HG03175 (cell line): ENCODE measurements around the gene DNAH14.

Source experiments
- ATAC-seq: cut with Tn5 transposase; IDR thresholded peaks from one replicate; pipeline ENCODE4 v1.9.1; 2021; ENCODE audit warnings: mild to moderate bottlenecking, moderate library complexity; ENCODE audit not compliant: unreplicated experiment

The DNAH14 gene

DNA sequence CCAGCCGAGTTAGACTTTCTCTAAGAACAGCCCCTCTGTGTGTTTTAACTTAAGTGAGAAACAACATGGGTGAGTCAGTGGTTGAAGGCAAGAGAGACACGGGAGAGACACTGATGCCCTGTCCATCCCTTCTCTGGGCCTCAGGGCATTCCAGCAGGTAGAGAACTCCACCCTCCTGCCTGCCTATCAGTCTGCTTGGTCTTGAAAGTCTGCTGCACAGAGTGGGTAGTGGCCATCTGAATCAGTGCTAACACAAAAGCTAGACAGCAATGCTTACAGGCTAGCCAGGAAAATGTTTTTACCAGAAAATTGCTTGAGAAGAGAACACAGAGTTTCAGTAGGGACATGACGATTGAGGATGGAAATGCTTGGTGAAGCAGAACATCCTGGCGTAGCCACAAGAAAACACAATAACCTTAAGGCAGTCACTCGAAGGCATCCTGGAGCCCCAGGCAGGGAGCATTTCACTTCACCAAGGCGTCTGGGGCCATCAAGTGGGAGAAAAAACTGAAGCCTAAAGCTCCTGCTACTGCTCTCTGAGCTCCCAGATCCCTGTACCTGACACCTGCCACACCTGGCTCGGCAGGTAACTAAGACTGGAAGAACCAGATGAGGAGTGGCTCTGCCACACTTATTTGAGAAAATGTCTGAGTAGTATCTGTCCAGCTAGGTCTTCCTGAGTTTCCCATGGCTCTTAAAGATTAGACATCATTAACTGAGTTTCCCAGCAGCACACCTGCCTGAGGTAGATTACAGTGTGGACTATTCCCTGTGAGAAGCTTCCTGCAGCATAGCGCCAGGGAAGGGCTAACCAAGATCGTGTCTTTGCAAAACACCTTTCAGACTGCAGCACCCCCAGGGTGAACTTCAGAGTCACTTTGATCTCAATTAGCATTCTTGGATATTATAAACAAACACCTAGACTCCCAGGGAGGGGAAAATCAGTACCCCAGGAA, 516.4 kb downstream of the DNAH14 start:
- ATAC-seq, result no peak

DNA sequence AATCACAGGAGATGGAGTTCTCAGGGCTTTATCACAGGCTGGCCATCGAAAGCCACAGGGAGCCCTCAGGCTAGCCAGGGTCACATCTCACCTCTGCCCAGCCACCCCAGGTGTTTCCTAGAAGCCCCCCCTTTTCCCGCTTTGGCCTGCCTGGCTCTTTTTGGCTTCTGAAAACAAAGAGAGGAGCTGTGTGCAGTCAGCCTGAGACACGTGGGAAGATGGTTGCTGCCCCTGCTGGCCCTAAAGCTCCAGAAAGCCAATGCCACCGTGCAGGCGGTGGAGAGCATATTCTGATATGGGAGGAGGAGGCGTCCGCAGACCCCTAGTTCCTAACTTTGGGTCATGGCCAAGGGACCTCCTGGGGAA, 517.1 kb downstream of the DNAH14 start:
- no peak for ATAC-seq

DNA sequence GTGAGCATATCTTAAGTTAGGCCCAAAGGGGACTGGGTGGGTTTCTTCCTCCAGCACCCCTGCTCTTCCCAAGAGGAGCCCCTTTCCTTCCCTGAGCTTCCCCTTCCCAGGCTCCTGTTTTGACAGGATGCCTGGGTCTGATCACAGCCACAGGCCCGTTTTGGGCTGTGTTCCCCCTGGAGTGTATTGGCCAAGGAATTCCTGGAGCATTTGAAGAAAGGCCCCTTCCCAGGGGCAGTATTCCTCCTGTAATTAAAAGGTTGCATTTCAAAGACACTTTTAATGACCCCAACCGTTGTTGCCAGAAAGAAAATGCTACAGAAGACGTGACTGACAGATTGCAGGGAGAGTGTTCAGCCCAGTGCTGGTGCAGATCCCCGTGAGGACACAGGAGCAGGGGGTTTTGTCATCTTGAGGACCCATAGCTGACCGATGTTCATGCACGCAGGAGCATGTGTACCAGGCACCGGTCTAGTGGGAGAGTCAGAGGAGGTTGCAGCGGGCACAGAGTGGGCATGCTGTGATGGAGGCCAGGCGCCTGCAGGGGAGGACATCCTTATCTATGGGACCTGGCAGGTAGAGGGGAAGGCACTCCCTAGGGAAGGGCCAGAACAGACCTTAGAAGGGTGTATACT, 517.6 kb downstream of the DNAH14 start:
- ATAC-seq, result no peak

DNA sequence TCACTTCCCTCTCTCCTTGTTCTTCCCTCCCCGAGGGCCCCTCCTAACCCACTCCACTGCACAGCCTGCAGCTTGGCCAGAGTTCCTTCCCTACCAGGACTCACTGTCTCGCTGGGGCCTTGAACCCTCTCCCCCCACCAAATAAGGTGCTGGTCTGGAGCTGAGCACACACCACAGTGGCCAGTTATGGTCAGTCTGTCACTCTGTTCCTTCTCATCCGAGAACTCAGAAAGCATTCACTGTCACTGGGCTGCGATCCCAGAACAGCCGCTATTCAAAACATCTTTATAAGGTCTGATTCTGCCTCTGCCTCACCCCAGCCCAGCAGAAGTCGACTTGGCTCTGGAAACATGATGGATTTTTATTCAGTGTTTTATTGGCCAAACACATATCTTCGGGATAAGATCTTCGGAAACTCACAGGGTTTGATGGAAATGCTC, 518.2 kb downstream of the DNAH14 start:
- ATAC-seq, result no peak

DNA sequence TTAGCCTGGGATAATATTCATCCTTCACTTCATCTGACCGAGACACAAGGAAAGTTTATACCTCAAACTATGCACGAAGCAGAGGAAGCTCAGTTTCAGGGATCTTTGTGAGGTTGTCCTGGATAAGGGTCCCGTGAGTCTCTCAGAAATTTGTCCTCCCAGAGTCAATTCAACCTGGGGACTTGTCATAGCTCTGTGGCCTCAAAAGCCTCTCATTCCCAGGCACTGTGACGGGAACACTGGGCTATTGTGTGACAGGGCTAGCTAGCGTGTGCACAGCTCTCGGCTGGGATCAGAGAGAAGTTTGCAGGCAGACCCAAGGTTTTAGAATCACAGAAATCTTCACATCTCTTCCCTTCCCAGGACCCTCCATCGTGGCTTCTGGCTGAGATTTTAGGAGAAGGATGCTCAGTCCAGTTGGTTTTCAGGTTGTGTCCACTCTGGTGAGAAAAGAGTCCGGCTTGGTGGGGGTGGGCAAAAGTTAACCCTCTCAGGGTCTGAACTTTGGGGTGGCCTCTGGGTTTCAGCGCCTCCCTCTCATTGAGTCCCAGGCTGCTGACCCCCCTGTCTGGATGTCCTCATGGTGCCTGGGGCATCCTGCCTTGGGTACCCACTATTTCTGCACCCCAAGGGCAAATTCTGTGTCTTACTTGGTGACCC, 518.8 kb downstream of the DNAH14 start:
- ATAC-seq, result no peak
